ENCODE data around the gene FRMD8.

FRMD8 gene

GRCh38 chr11:65420979-65421793 lies 34.7 kb downstream of the FRMD8 start:
- Histone ChIP-seq H3K4me1 (ENCODE audit: control insufficient read depth, insufficient read depth, low read length) (peaks cover 29% of the 10 kb centered on the region), H3K27ac (ENCODE audit: low read length) (no peak overlapping the region), H3K27me3 (ENCODE audit: control insufficient read depth, insufficient read depth, low read length) (no peaks in the 10 kb centered on the region), H3K9me3 (ENCODE audit: control insufficient read depth, insufficient read depth, low read length) (no peaks in the 10 kb centered on the region), H3K4me3 (ENCODE audit: low read length) (no peak overlapping the region), H3K36me3 (ENCODE audit: control insufficient read depth, insufficient read depth, low read length) (no peaks in the 10 kb centered on the region)
- DNase-seq (ENCODE audit: low read depth, low spot score) = no peak
- no CpG with 5 or more reads among the region's 15 CpGs for WGBS (ENCODE audit: insufficient coverage, insufficient read length)

GRCh38 chr11:65421794-65422632 lies 35.6 kb downstream of the FRMD8 start:
- H3K9me3 ChIP-seq (ENCODE audit: control insufficient read depth, insufficient read depth, low read length) = no peaks in the 10 kb centered on the region
- H3K4me3 ChIP-seq (ENCODE audit: low read length) = peak overlapping the region; percentile 39; the same call in 1 of the 2 replicates
- H3K4me1 ChIP-seq (ENCODE audit: control insufficient read depth, insufficient read depth, low read length) = peaks cover 30% of the 10 kb centered on the region
- DNase-seq (ENCODE audit: low read depth, low spot score) = peak; percentile 73
- no CpG with 5 or more reads among the region's 68 CpGs for whole genome bisulfite sequencing (ENCODE audit: insufficient coverage, insufficient read length)
- no peaks in the 10 kb centered on the region for H3K36me3 ChIP-seq (ENCODE audit: control insufficient read depth, insufficient read depth, low read length)
- H3K27ac ChIP-seq (ENCODE audit: low read length) = no peak overlapping the region
- H3K27me3 ChIP-seq (ENCODE audit: control insufficient read depth, insufficient read depth, low read length) = no peaks in the 10 kb centered on the region

GRCh38 chr11:65422633-65423515 lies 36.4 kb downstream of the FRMD8 start, which contains the start of gene NEAT1:
Gene NEAT1, plus strand, starts transcription at chr11:65422798.
- no peak for DNase-seq (ENCODE audit: low read depth, low spot score)
- Histone ChIP-seq H3K27me3 (ENCODE audit: control insufficient read depth, insufficient read depth, low read length) (no peaks in the 10 kb centered on the region), H3K4me1 (ENCODE audit: control insufficient read depth, insufficient read depth, low read length) (peaks cover 26% of the 10 kb centered on the region), H3K36me3 (ENCODE audit: control insufficient read depth, insufficient read depth, low read length) (no peaks in the 10 kb centered on the region), H3K9me3 (ENCODE audit: control insufficient read depth, insufficient read depth, low read length) (no peaks in the 10 kb centered on the region), H3K27ac (ENCODE audit: low read length) (no peak within 1 kb of the TSS), H3K4me3 (ENCODE audit: low read length) (peak within 1 kb of the TSS; percentile 39; the same call in 1 of the 2 replicates)
- WGBS (ENCODE audit: insufficient coverage, insufficient read length) = no CpG with 5 or more reads among the region's 40 CpGs

- no peak for DNase-seq (ENCODE audit: low read depth, low spot score)
- WGBS (ENCODE audit: insufficient coverage, insufficient read length) = no CpG with 5 or more reads among the region's 19 CpGs
- Histone ChIP-seq H3K27ac (ENCODE audit: low read length) (no peak overlapping the region), H3K36me3 (ENCODE audit: control insufficient read depth, insufficient read depth, low read length) (no peaks in the 10 kb centered on the region), H3K4me3 (ENCODE audit: low read length) (peak overlapping the region; percentile 3; the same call in 1 of the 2 replicates), H3K9me3 (ENCODE audit: control insufficient read depth, insufficient read depth, low read length) (no peaks in the 10 kb centered on the region), H3K4me1 (ENCODE audit: control insufficient read depth, insufficient read depth, low read length) (peaks cover 25% of the 10 kb centered on the region), H3K27me3 (ENCODE audit: control insufficient read depth, insufficient read depth, low read length) (no peaks in the 10 kb centered on the region)
Measured at GRCh38 chr11:65423516-65424204, 37.2 kb downstream of the FRMD8 start.

- no peak overlapping the region for H3K27ac ChIP-seq (ENCODE audit: low read length)
- no peaks in the 10 kb centered on the region for H3K9me3 ChIP-seq (ENCODE audit: control insufficient read depth, insufficient read depth, low read length)
- DNase-seq (ENCODE audit: low read depth, low spot score) = no peak
- H3K4me1 ChIP-seq (ENCODE audit: control insufficient read depth, insufficient read depth, low read length) = peaks cover 25% of the 10 kb centered on the region
- H3K4me3 ChIP-seq (ENCODE audit: low read length) = no peak overlapping the region; the same call in 1 of the 2 replicates
- no peaks in the 10 kb centered on the region for H3K36me3 ChIP-seq (ENCODE audit: control insufficient read depth, insufficient read depth, low read length)
- no peaks in the 10 kb centered on the region for H3K27me3 ChIP-seq (ENCODE audit: control insufficient read depth, insufficient read depth, low read length)
- WGBS (ENCODE audit: insufficient coverage, insufficient read length) = 100% methylated on average over 1 of the region's 18 CpGs
Measured at GRCh38 chr11:65424205-65425104, 38.0 kb downstream of the FRMD8 start.

GRCh38 chr11:65425105-65425970 lies 38.9 kb downstream of the FRMD8 start:
- peaks cover 28% of the 10 kb centered on the region for H3K4me1 ChIP-seq (ENCODE audit: control insufficient read depth, insufficient read depth, low read length)
- no peak for DNase-seq (ENCODE audit: low read depth, low spot score)
- no CpG with 5 or more reads among the region's 9 CpGs for WGBS (ENCODE audit: insufficient coverage, insufficient read length)

GRCh38 chr11:65425971-65426838 lies 39.8 kb downstream of the FRMD8 start:
- Histone ChIP-seq H3K36me3 (ENCODE audit: control insufficient read depth, insufficient read depth, low read length) (no peaks in the 10 kb centered on the region), H3K9me3 (ENCODE audit: control insufficient read depth, insufficient read depth, low read length) (no peaks in the 10 kb centered on the region), H3K4me1 (ENCODE audit: control insufficient read depth, insufficient read depth, low read length) (peaks cover 27% of the 10 kb centered on the region), H3K27ac (ENCODE audit: low read length) (no peak overlapping the region), H3K27me3 (ENCODE audit: control insufficient read depth, insufficient read depth, low read length) (no peaks in the 10 kb centered on the region), H3K4me3 (ENCODE audit: low read length) (no peak overlapping the region)
- no peak for DNase-seq (ENCODE audit: low read depth, low spot score)
- WGBS (ENCODE audit: insufficient coverage, insufficient read length) = no CpG with 5 or more reads among the region's 9 CpGs

More at GRCh38 chr11:65425105-65425970, 38.9 kb downstream of the FRMD8 start:
- no peak overlapping the region; the same call in 1 of the 2 replicates for H3K4me3 ChIP-seq (ENCODE audit: low read length)
- no peaks in the 10 kb centered on the region for H3K27me3 ChIP-seq (ENCODE audit: control insufficient read depth, insufficient read depth, low read length)
- H3K36me3 ChIP-seq (ENCODE audit: control insufficient read depth, insufficient read depth, low read length) = no peaks in the 10 kb centered on the region
- no peaks in the 10 kb centered on the region for H3K9me3 ChIP-seq (ENCODE audit: control insufficient read depth, insufficient read depth, low read length)
- H3K27ac ChIP-seq (ENCODE audit: low read length) = no peak overlapping the region
